ENCODE results near the gene CEP112. TPM values are rescaled to one million over a fixed set of nuclear protein-coding genes. Genes with fewer than 3 reads are reported as not detected.

CEP112 gene
- total and polyA plus RNA-seq, 9 of the 15 experiments (the other 6 are each of a cell fraction or from before 2014, with no cell fraction given), result 0.84 TPM; not detected in 8

GRCh38 chr17:65857718-65858117, 334.2 kb downstream of the CEP112 start:
- no peak overlapping the region for H3K4me3 ChIP-seq
- H3K27ac ChIP-seq (ENCODE audit: extremely low read depth, low read depth, low read length), result no peak overlapping the region
- TF ChIP-seq PURB (CRISPR knock-in tag; IDR thresholded peaks at IDR 0.05; ENCODE audit: low read depth), result no peak
- TF ChIP-seq MEF2A (IDR thresholded peaks at IDR 0.05; ENCODE audit: control insufficient read depth, low read depth, low read length), result no peak
- no peak for TF ChIP-seq PRMT5 (CRISPR knock-in tag; IDR thresholded peaks at IDR 0.05)
- POLR2A ChIA-PET, result no interaction called here
- H3K36me3 ChIP-seq (ENCODE audit: control insufficient read depth, insufficient read depth, low read length), result no peaks in the 10 kb centered on the region
- no peak overlapping the region for H3K9ac ChIP-seq (ENCODE audit: insufficient read depth in 1 of 2, low read depth in 2 of 2, low read length in 2 of 2)
- H3K4me2 ChIP-seq (ENCODE audit: insufficient read depth, low read length), result no peak overlapping the region
- no peaks in the 10 kb centered on the region for H3K9me3 ChIP-seq (replicated peaks; ENCODE audit: control insufficient read depth, insufficient read depth, low read depth, low read length)
- DNase-seq (ENCODE audit: extremely low read depth in 1 of 4, low spot score in 3 of 4) (no peak), FAIRE-seq (no peak), ATAC-seq (no peak)
- intact Hi-C loops (cut with micrococcal nuclease), result no loop called here
- no peaks in the 10 kb centered on the region for H3K4me1 ChIP-seq (replicated peaks in 1 of 2; ENCODE audit: control insufficient read depth in 2 of 2, insufficient read depth in 2 of 2, low read length in 2 of 2)
- no peaks in the 10 kb centered on the region for H3K79me2 ChIP-seq (ENCODE audit: control insufficient read depth, insufficient read depth, low read length)
- H2AFZ ChIP-seq (ENCODE audit: low read depth, low read length), result no peak overlapping the region
- in situ Hi-C loops (cut with MboI), result no loop called here
- CTCF ChIA-PET (ENCODE audit: low intra/inter-chr PET ratio), result no interaction called here
- no peaks in the 10 kb centered on the region for H3K9me1 ChIP-seq (ENCODE audit: control insufficient read depth, insufficient read depth, low read length)
- 0% methylated on average over 2 of the region's 2 CpGs for WGBS (ENCODE audit: insufficient coverage, low coverage, missing lambda C conversion rate)
- H3K27me3 ChIP-seq (ENCODE audit: control insufficient read depth in 2 of 2, insufficient read depth in 2 of 2, low read length in 2 of 2), result no peaks in the 10 kb centered on the region
- BruUV-seq (replicated peaks), result no TSS peak
- H4K20me1 ChIP-seq (replicated peaks; ENCODE audit: control insufficient read depth, insufficient read depth, low read length), result no peaks in the 10 kb centered on the region

DNA sequence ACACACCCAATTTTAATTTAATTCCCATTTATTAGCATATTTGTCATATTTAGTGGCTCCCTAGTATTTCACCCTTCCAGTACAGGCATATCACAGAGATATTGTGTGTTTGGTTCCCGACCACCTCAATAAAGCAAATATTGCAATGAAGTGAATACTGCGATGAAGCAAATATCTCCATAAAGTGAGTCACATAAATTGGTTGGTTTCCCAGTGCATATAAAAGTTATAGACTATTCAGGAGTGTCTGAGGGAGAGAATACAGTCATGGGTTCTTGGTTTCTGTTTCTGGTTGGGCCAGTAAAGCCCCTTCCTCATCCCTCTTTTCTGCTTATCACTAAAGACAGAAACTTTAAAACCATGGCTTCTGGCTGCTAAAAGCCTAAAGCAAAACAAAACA, 335.1 kb downstream of the CEP112 start:
- intact Hi-C loops (cut with micrococcal nuclease), result no loop called here
- Histone ChIP-seq H3K4me2 (ENCODE audit: insufficient read depth, low read length) (no peak overlapping the region), H3K79me2 (ENCODE audit: control insufficient read depth, insufficient read depth, low read length) (no peaks in the 10 kb centered on the region), H3K27ac (ENCODE audit: extremely low read depth, low read depth, low read length) (no peak overlapping the region), H3K36me3 (ENCODE audit: control insufficient read depth, insufficient read depth, low read length) (no peaks in the 10 kb centered on the region), H4K20me1 (replicated peaks; ENCODE audit: control insufficient read depth, insufficient read depth, low read length) (no peaks in the 10 kb centered on the region), H3K4me1 (replicated peaks in 1 of 2; ENCODE audit: control insufficient read depth in 2 of 2, insufficient read depth in 2 of 2, low read length in 2 of 2) (no peaks in the 10 kb centered on the region), H3K9me1 (ENCODE audit: control insufficient read depth, insufficient read depth, low read length) (no peaks in the 10 kb centered on the region), H3K27me3 (ENCODE audit: control insufficient read depth in 2 of 2, insufficient read depth in 2 of 2, low read length in 2 of 2) (no peaks in the 10 kb centered on the region), H3K9me3 (replicated peaks; ENCODE audit: control insufficient read depth, insufficient read depth, low read depth, low read length) (no peaks in the 10 kb centered on the region), H2AFZ (ENCODE audit: low read depth, low read length) (no peak overlapping the region), H3K9ac (ENCODE audit: insufficient read depth in 1 of 2, low read depth in 2 of 2, low read length in 2 of 2) (no peak overlapping the region), H3K4me3 (no peak overlapping the region)
- POLR2A ChIA-PET, result no interaction called here
- no TSS peak for BruUV-seq (replicated peaks)
- DNase-seq (ENCODE audit: extremely low read depth in 1 of 4, low spot score in 3 of 4), result no peak
- CTCF ChIA-PET (ENCODE audit: low intra/inter-chr PET ratio), result no interaction called here
- WGBS (ENCODE audit: insufficient coverage, low coverage, missing lambda C conversion rate), result 4% methylated on average over 2 of the region's 2 CpGs
- no peak for FAIRE-seq
- ATAC-seq, result no peak
- in situ Hi-C loops (cut with MboI), result no loop called here
- TF ChIP-seq ZNF830 (CRISPR knock-in tag; IDR thresholded peaks at IDR 0.05), result no peak
- TF ChIP-seq ZNF778 (CRISPR knock-in tag; IDR thresholded peaks at IDR 0.05), result no peak
- no peak for TF ChIP-seq TRIM28 (IDR thresholded peaks at IDR 0.05)
- no peak for TF ChIP-seq BRF2 (IDR thresholded peaks at IDR 0.05; ENCODE audit: borderline replicate concordance, insufficient read depth, insufficient read length)
- TF ChIP-seq NR2C2 (CRISPR knock-in tag; IDR thresholded peaks at IDR 0.05), result no peak
- TF ChIP-seq NR2C2 (tag; IDR thresholded peaks at IDR 0.05), result no peak
- no peak for TF ChIP-seq CLOCK (CRISPR knock-in tag; IDR thresholded peaks at IDR 0.05; ENCODE audit: borderline replicate concordance)
